Esophagus squamous epithelium (tissue), 5 donors: Measurements from ENCODE around the gene MED27. TPM values are rescaled to one million over a fixed set of nuclear protein-coding genes. Genes with fewer than 3 reads are reported as not detected.

Experiments used
- DNase-seq: peaks from one replicate; lab custom pipeline; 2025; lab: John Stamatoyannopoulos, UW
- H3K27ac ChIP-seq, 4 donors: fragments of 200-600 bp; sonication (generic); one replicate each; pipeline ENCODE4 v1.5.1; 2016 to 2019; ENCODE audit warnings: mild to moderate bottlenecking in 1 of 4
- H3K27me3 ChIP-seq, 4 donors: fragments of 200-600 bp; sonication (generic); 1 replicate in 3 of 4; 2 replicates in 1 of 4; pipeline versions ENCODE4 v1.5.1 to v1.6.0; 2017 to 2021; ENCODE audit warnings: antibody characterized with exemption in 1 of 4
- H3K36me3 ChIP-seq, 3 donors: fragments of 200-600 bp; sonication (generic); one replicate each; pipeline ENCODE4 v1.5.1; 2016 to 2019
- H3K4me1 ChIP-seq, 3 donors: fragments of 200-600 bp; sonication (generic); one replicate each; pipeline ENCODE4 v1.5.1; 2017 to 2019
- H3K4me3 ChIP-seq, 4 donors: fragments of 200-600 bp; sonication (generic); 1 replicate in 3 of 4; 2 replicates in 1 of 4; pipeline ENCODE4 v1.5.1; 2016 to 2019; ENCODE audit warnings: mild to moderate bottlenecking in 2 of 4, moderate library complexity in 1 of 4
- H3K9me3 ChIP-seq, 3 donors: fragments of 200-600 bp; sonication (generic); one replicate each; pipeline ENCODE4 v1.5.1; 2016 to 2019
- CTCF ChIP-seq, 6 experiments: fragments of 450-650 bp in 4 of 6; fragments of 200-600 bp in 2 of 6; sonication (generic) in 2 of 6; IDR thresholded peaks; one replicate each; pipeline ENCODE4 v1.5.1; 2016 to 2019; ENCODE audit warnings: antibody characterized with exemption in 6 of 6, mild to moderate bottlenecking in 4 of 6, moderate library complexity in 4 of 6
- POLR2A ChIP-seq, 4 donors: fragments of 450-650 bp; IDR thresholded peaks; one replicate each; pipeline ENCODE4 v1.6.1; 2017; ENCODE audit warnings: antibody characterized with exemption in 4 of 4, mild to moderate bottlenecking in 4 of 4, moderate library complexity in 3 of 4
- WGBS, 2 donors: methylation state at CpG; one replicate each; pipeline ENCODE4 v1.1.5; 2018; 5-methylcytosine and 5-hydroxymethylcytosine counted together
- intact Hi-C: fragments of 100-400 bp; cut with DNase I; formaldehyde crosslinking; loops from one replicate; pipeline ENCODE4 v1.15.0; 2022
- total RNA-seq, 4 donors: library from RNA; depleted of rRNA; stranded (reverse); fragments of >200 nt; gene quantifications; one replicate each; pipeline ENCODE4 v1.1.0, GENCODE V29; 2016
- donor health status: DM: yes; HTN: yes; CAD: no.

MED27 gene
- total RNA-seq, 4 donors from 2014 or later: 10.6 to 20.0 (median 17.6) TPM

GRCh38 chr9:131853434-131853833 is 226.2 kb downstream of the MED27 start:
- H3K27ac ChIP-seq: no peak overlapping the region
- no peaks in the 10 kb centered on the region for H3K9me3 ChIP-seq
- no peak for DNase-seq
- WGBS, 2 donors: 65 to 79% methylated on average over 5 to 7 of the region's 7 CpGs
- intact Hi-C loops: no loop called here
- H3K4me1 ChIP-seq: peaks cover 0 to 3% (median 0%) of the 10 kb centered on the region in 3 donors
- no peak for TF ChIP-seq POLR2A (IDR thresholded peaks at IDR 0.05)
- no peak for TF ChIP-seq CTCF (IDR thresholded peaks at IDR 0.05)
- no peaks in the 10 kb centered on the region for H3K36me3 ChIP-seq
- H3K27me3 ChIP-seq: peaks cover 0 to 3% (median 0%) of the 10 kb centered on the region in 4 donors
- no peak overlapping the region for H3K4me3 ChIP-seq

- WGBS, 2 donors: 56 to 62% methylated on average over 6 of the region's 7 CpGs
- DNase-seq: no peak
- Histone ChIP-seq H3K36me3 (no peaks in the 10 kb centered on the region), H3K27me3 (peaks cover 0 to 11% (median 0%) of the 10 kb centered on the region in 4 donors), H3K4me3 (no peak overlapping the region), H3K9me3 (no peaks in the 10 kb centered on the region), H3K27ac (no peak overlapping the region), H3K4me1 (peaks cover 0 to 3% (median 0%) of the 10 kb centered on the region in 3 donors)
- TF ChIP-seq CTCF (IDR thresholded peaks at IDR 0.05): no peak
- TF ChIP-seq POLR2A (IDR thresholded peaks at IDR 0.05): no peak
- intact Hi-C loops: no loop called here
Measured at GRCh38 chr9:131851414-131851813, 228.3 kb downstream of the MED27 start.

GRCh38 chr9:131849391-131849790 is 230.3 kb downstream of the MED27 start:
- TF ChIP-seq POLR2A (IDR thresholded peaks at IDR 0.05) (no peak), CTCF (IDR thresholded peaks at IDR 0.05) (no peak)
- WGBS, 2 donors: 81 to 84% methylated on average over 5 to 6 of the region's 18 CpGs

GRCh38 chr9:131848570-131849160 is 231.0 kb downstream of the MED27 start:
- H3K27ac ChIP-seq: no peak overlapping the region
- intact Hi-C loops: no loop called here
- 81 to 82% methylated on average over 26 to 34 of the region's 35 CpGs for WGBS, 2 donors
- no peak for DNase-seq
- H3K9me3 ChIP-seq: no peaks in the 10 kb centered on the region
- no peak overlapping the region for H3K4me3 ChIP-seq
- H3K4me1 ChIP-seq: no peaks in the 10 kb centered on the region
- H3K36me3 ChIP-seq: no peaks in the 10 kb centered on the region
- TF ChIP-seq POLR2A (IDR thresholded peaks at IDR 0.05) (no peak), CTCF (IDR thresholded peaks at IDR 0.05) (no peak)
- peaks cover 0 to 23% (median 0%) of the 10 kb centered on the region in 4 donors for H3K27me3 ChIP-seq

More at GRCh38 chr9:131849391-131849790, 230.3 kb downstream of the MED27 start:
- no peaks in the 10 kb centered on the region for H3K9me3 ChIP-seq
- H3K36me3 ChIP-seq: no peaks in the 10 kb centered on the region
- H3K27me3 ChIP-seq: peaks cover 0 to 23% (median 0%) of the 10 kb centered on the region in 4 donors
- no peaks in the 10 kb centered on the region for H3K4me1 ChIP-seq
- H3K4me3 ChIP-seq: no peak overlapping the region
- intact Hi-C loops: no loop called here
- H3K27ac ChIP-seq: no peak overlapping the region
- no peak for DNase-seq

GRCh38 chr9:131847665-131848354 is 231.9 kb downstream of the MED27 start:
- H3K4me1 ChIP-seq: no peaks in the 10 kb centered on the region
- 78 to 86% methylated on average over 18 of the region's 18 CpGs for WGBS, 2 donors
- peaks cover 0 to 24% (median 0%) of the 10 kb centered on the region in 4 donors for H3K27me3 ChIP-seq
- no peak for DNase-seq
- no peak overlapping the region for H3K4me3 ChIP-seq
- no peaks in the 10 kb centered on the region for H3K36me3 ChIP-seq
- H3K27ac ChIP-seq: no peak overlapping the region
- intact Hi-C loops: no loop called here
- TF ChIP-seq POLR2A (IDR thresholded peaks at IDR 0.05): no peak
- no peak for TF ChIP-seq CTCF (IDR thresholded peaks at IDR 0.05)
- H3K9me3 ChIP-seq: no peaks in the 10 kb centered on the region
